Prostate gland (tissue), 2 donors: Measurements from ENCODE around the gene LHFPL3. TPM values are rescaled to one million over a fixed set of nuclear protein-coding genes. Genes with fewer than 3 reads are reported as not detected.

Source experiments
- DNase-seq: peaks from one replicate; pipeline ENCODE4 v3.0.0-alpha.2; 2019; ENCODE audit warnings: low spot score
- H3K27ac ChIP-seq, 2 donors: fragments of 200-600 bp; sonication (generic); 2 replicates each; pipeline ENCODE4 v1.5.1; 2017 to 2019
- H3K27me3 ChIP-seq: fragments of 200-600 bp; sonication (generic); replicated peaks from 2 replicates; pipeline ENCODE4 v1.5.1; 2019; ENCODE audit not compliant: insufficient read depth
- H3K36me3 ChIP-seq, 2 donors: fragments of 200-600 bp; sonication (generic); 1 replicate in 1 of 2; 2 replicates in 1 of 2; pipeline versions ENCODE4 v1.5.1 to v1.8.1; 2017 to 2019
- H3K4me1 ChIP-seq: fragments of 200-600 bp; sonication (generic); replicated peaks from 2 replicates; pipeline ENCODE4 v1.5.1; 2019
- H3K4me3 ChIP-seq, 2 donors: fragments of 200-600 bp; sonication (generic); 2 replicates each; pipeline ENCODE4 v1.5.1; 2017 to 2019
- H3K9me3 ChIP-seq: fragments of 200-600 bp; sonication (generic); 2 replicates; pipeline ENCODE4 v1.5.1; 2017
- CTCF ChIP-seq, 4 experiments: fragments of 200-600 bp in 2 of 4; fragments of 450-650 bp in 2 of 4; sonication (generic) in 2 of 4; IDR thresholded peaks; 1 replicate in 3 of 4; 2 replicates in 1 of 4; pipeline ENCODE4 v1.5.1; 2016 to 2019; ENCODE audit warnings: antibody characterized with exemption in 4 of 4, mild to moderate bottlenecking in 2 of 4, moderate library complexity in 2 of 4
- POLR2A ChIP-seq: fragments of 450-650 bp; IDR thresholded peaks from one replicate; pipeline ENCODE4 v1.6.1; 2016; ENCODE audit warnings: antibody characterized with exemption, mild to moderate bottlenecking
- POLR2AphosphoS5 ChIP-seq: sonication (generic); formaldehyde crosslinking; IDR thresholded peaks from one replicate; pipeline ENCODE4 v1.6.1; 2017; ENCODE audit warnings: antibody characterized with exemption
- WGBS: methylation state at CpG from one replicate; pipeline ENCODE4 v1.1.5; 2018; 5-methylcytosine and 5-hydroxymethylcytosine counted together
- intact Hi-C: fragments of 100-400 bp; cut with DNase I; formaldehyde crosslinking; loops from one replicate; pipeline ENCODE4 v1.14.2; 2022
- total RNA-seq, 2 donors: library from RNA; depleted of rRNA; stranded (reverse); fragments of >200 nt; gene quantifications; one replicate each; pipeline ENCODE4 v1.1.0, GENCODE V29; 2016

The LHFPL3 gene
- total RNA-seq, 2 donors from 2014 or later, result 0.14 TPM; not detected in 1

- WGBS, result 96% methylated on average over 40 of the region's 43 CpGs
- intact Hi-C loops, result no loop called here
- TF ChIP-seq POLR2AphosphoS5 (no peak), CTCF (IDR thresholded peaks at IDR 0.05) (no peak), POLR2A (no peak)
These were observed 611.8 kb downstream of the LHFPL3 start for GRCh38 chr7:104940023-104940710.

GRCh38 chr7:104943502-104944343, 615.3 kb downstream of the LHFPL3 start:
- Histone ChIP-seq H3K27me3 (no peaks in the 10 kb centered on the region), H3K27ac (peak overlapping the region; percentile 81 to 83), H3K4me1 (peaks cover 4% of the 10 kb centered on the region), H3K9me3 (no peaks in the 10 kb centered on the region), H3K36me3 (no peaks in the 10 kb centered on the region), H3K4me3 (no peak overlapping the region)
- WGBS, result 34% methylated on average over 12 of the region's 12 CpGs
- peak; percentile 80 for DNase-seq
- TF ChIP-seq POLR2AphosphoS5, result peak; percentile 57
- TF ChIP-seq POLR2A, result no peak
- intact Hi-C loops, result no loop called here

More at GRCh38 chr7:104940023-104940710, 611.8 kb downstream of the LHFPL3 start:
- no peak overlapping the region for H3K27ac ChIP-seq
- H3K4me1 ChIP-seq, result no peaks in the 10 kb centered on the region
- H3K27me3 ChIP-seq, result no peaks in the 10 kb centered on the region
- DNase-seq, result no peak
- no peaks in the 10 kb centered on the region for H3K9me3 ChIP-seq
- no peak overlapping the region for H3K4me3 ChIP-seq
- no peaks in the 10 kb centered on the region for H3K36me3 ChIP-seq

- no peak for DNase-seq
- H3K4me3 ChIP-seq, result no peak overlapping the region
- no peaks in the 10 kb centered on the region for H3K36me3 ChIP-seq
- H3K9me3 ChIP-seq, result no peaks in the 10 kb centered on the region
- peaks cover 4% of the 10 kb centered on the region for H3K4me1 ChIP-seq
- TF ChIP-seq POLR2AphosphoS5, result no peak
- no peak for TF ChIP-seq CTCF (IDR thresholded peaks at IDR 0.05)
- no peak for TF ChIP-seq POLR2A
- no peaks in the 10 kb centered on the region for H3K27me3 ChIP-seq
- peak overlapping the region; percentile 81 to 83 for H3K27ac ChIP-seq
- intact Hi-C loops, result no loop called here
These were observed 617.2 kb downstream of the LHFPL3 start for GRCh38 chr7:104945599-104945956.

GRCh38 chr7:104946338-104946737, 617.9 kb downstream of the LHFPL3 start:
- intact Hi-C loops, result no loop called here
- Histone ChIP-seq H3K9me3 (no peaks in the 10 kb centered on the region), H3K27ac (peak overlapping the region; percentile 81 to 83), H3K4me3 (no peak overlapping the region), H3K27me3 (no peaks in the 10 kb centered on the region), H3K4me1 (peaks cover 4% of the 10 kb centered on the region), H3K36me3 (no peaks in the 10 kb centered on the region)
- TF ChIP-seq CTCF (IDR thresholded peaks at IDR 0.05), result no peak
- TF ChIP-seq POLR2A, result no peak
- TF ChIP-seq POLR2AphosphoS5, result peak; percentile 7
- DNase-seq, result peak; percentile 57
- WGBS, result 19% methylated on average over 2 of the region's 2 CpGs

GRCh38 chr7:104950006-104950405, 621.6 kb downstream of the LHFPL3 start:
- Histone ChIP-seq H3K36me3 (no peaks in the 10 kb centered on the region), H3K27me3 (no peaks in the 10 kb centered on the region), H3K4me3 (no peak overlapping the region), H3K9me3 (no peaks in the 10 kb centered on the region), H3K27ac (no peak overlapping the region), H3K4me1 (peaks cover 4% of the 10 kb centered on the region)
- TF ChIP-seq POLR2A (no peak), POLR2AphosphoS5 (no peak), CTCF (IDR thresholded peaks at IDR 0.05) (no peak)
- intact Hi-C loops, result no loop called here
- no peak for DNase-seq
- WGBS, result 98% methylated on average over 5 of the region's 5 CpGs
